Measurements from ENCODE around the gene TIAM2. TPM values are rescaled to one million over a fixed set of nuclear protein-coding genes. Genes with fewer than 3 reads are reported as not detected.

Gene TIAM2
- total RNA-seq, 1 experiment from 2014 or later, result 3.8 TPM

DNA sequence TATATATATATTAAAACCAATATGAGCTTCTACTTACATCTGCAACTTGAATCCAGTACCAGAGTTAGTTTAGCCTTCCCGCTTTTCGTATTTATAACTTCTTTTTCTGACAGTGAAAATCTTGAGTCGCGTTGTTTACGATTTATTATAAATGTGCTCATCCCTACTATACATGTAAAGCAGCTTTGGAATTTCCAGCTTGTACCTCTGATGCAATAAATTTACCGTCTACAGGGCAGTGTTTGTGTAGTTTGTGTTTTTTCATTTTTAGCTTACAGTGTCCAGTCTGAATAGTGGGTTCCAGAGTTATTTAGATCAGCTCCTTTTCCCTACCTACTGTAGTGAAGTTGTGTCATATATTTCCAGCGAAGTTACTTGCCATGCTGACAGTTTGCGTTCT lies 66.3 kb downstream of the TIAM2 start:
- H3K4me1 Mint-ChIP-seq (ENCODE audit: low read depth, unreplicated experiment), result no peaks in the 10 kb centered on the region
- intact Hi-C loops (cut with micrococcal nuclease; ENCODE audit: unreplicated experiment), result no loop called here
- H3K9me3 Mint-ChIP-seq (ENCODE audit: unreplicated experiment), result no peaks in the 10 kb centered on the region
- H3K4me3 ChIP-seq (ENCODE audit: low read depth, low read length), result no peak overlapping the region
- no peaks in the 10 kb centered on the region for H3K36me3 ChIP-seq (ENCODE audit: control insufficient read depth, insufficient read depth, low read length)
- no peaks in the 10 kb centered on the region for H3K36me3 Mint-ChIP-seq (ENCODE audit: insufficient read depth, unreplicated experiment)
- BruUV-seq (replicated peaks), result no TSS peak
- no peak overlapping the region for H3K27ac Mint-ChIP-seq (ENCODE audit: unreplicated experiment)
- H3K27me3 ChIP-seq (replicated peaks; ENCODE audit: control insufficient read depth, insufficient read depth, low read length), result no peaks in the 10 kb centered on the region
- CTCF ChIA-PET, result no interaction called here
- no peaks in the 10 kb centered on the region for H3K27me3 Mint-ChIP-seq (ENCODE audit: insufficient read depth, unreplicated experiment)
- TF ChIP-seq, protein P1, sequence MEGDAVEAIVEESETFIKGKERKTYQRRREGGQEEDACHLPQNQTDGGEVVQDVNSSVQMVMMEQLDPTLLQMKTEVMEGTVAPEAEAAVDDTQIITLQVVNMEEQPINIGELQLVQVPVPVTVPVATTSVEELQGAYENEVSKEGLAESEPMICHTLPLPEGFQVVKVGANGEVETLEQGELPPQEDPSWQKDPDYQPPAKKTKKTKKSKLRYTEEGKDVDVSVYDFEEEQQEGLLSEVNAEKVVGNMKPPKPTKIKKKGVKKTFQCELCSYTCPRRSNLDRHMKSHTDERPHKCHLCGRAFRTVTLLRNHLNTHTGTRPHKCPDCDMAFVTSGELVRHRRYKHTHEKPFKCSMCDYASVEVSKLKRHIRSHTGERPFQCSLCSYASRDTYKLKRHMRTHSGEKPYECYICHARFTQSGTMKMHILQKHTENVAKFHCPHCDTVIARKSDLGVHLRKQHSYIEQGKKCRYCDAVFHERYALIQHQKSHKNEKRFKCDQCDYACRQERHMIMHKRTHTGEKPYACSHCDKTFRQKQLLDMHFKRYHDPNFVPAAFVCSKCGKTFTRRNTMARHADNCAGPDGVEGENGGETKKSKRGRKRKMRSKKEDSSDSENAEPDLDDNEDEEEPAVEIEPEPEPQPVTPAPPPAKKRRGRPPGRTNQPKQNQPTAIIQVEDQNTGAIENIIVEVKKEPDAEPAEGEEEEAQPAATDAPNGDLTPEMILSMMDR (IDR thresholded peaks at IDR 0.05; ENCODE audit: insufficient read depth in 1 of 2, low read depth in 1 of 2, low read length in 1 of 2, severe bottlenecking in 1 of 2, unreplicated experiment in 1 of 2), result no peak
- H3K9me3 ChIP-seq, result no peaks in the 10 kb centered on the region
- no peak overlapping the region for H3K4me3 Mint-ChIP-seq (ENCODE audit: unreplicated experiment)
- no peaks in the 10 kb centered on the region for H3K4me1 ChIP-seq
- DNase-seq, result no peak
- POLR2A ChIA-PET, result no interaction called here

DNA sequence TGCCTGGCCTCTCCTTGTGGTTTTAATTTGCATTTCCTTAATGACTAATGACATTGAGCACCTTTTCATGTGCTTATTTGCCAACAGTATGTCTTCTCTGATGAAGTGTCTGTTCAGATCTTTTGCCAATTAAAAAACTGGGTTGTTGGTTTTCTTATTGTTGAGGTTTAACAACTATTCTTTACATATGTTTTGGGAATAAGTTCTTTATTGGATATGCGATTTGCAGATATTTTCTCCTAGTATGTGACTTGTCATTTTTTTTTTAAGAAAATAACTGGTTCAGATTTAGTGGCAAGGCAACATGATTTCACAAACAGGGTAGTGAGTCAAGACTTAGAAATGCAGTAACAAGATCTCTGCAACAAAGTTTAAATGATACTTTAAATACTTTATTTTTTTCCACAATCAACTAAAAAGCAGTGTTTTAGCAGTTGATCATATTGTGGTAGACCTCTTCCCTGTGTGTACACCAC lies 67.8 kb downstream of the TIAM2 start:
- DNase-seq, result no peak
- no peaks in the 10 kb centered on the region for H3K36me3 ChIP-seq (ENCODE audit: control insufficient read depth, insufficient read depth, low read length)
- no peaks in the 10 kb centered on the region for H3K27me3 Mint-ChIP-seq (ENCODE audit: insufficient read depth, unreplicated experiment)
- no peaks in the 10 kb centered on the region for H3K4me1 Mint-ChIP-seq (ENCODE audit: low read depth, unreplicated experiment)
- no peaks in the 10 kb centered on the region for H3K36me3 Mint-ChIP-seq (ENCODE audit: insufficient read depth, unreplicated experiment)
- no peak overlapping the region for H3K4me3 ChIP-seq (ENCODE audit: low read depth, low read length)
- no peaks in the 10 kb centered on the region for H3K9me3 Mint-ChIP-seq (ENCODE audit: unreplicated experiment)
- POLR2A ChIA-PET, result no interaction called here
- CTCF ChIA-PET, result no interaction called here
- intact Hi-C loops (cut with micrococcal nuclease; ENCODE audit: unreplicated experiment), result no loop called here
- BruUV-seq (replicated peaks), result no TSS peak
- no peaks in the 10 kb centered on the region for H3K4me1 ChIP-seq
- H3K27me3 ChIP-seq (replicated peaks; ENCODE audit: control insufficient read depth, insufficient read depth, low read length), result no peaks in the 10 kb centered on the region
- no peak overlapping the region for H3K4me3 Mint-ChIP-seq (ENCODE audit: unreplicated experiment)
- no peak overlapping the region for H3K27ac Mint-ChIP-seq (ENCODE audit: unreplicated experiment)
- H3K9me3 ChIP-seq, result no peaks in the 10 kb centered on the region
- TF ChIP-seq, protein P1 (IDR thresholded peaks at IDR 0.05; ENCODE audit: insufficient read depth in 1 of 2, low read depth in 1 of 2, low read length in 1 of 2, severe bottlenecking in 1 of 2, unreplicated experiment in 1 of 2), result no peak

DNA sequence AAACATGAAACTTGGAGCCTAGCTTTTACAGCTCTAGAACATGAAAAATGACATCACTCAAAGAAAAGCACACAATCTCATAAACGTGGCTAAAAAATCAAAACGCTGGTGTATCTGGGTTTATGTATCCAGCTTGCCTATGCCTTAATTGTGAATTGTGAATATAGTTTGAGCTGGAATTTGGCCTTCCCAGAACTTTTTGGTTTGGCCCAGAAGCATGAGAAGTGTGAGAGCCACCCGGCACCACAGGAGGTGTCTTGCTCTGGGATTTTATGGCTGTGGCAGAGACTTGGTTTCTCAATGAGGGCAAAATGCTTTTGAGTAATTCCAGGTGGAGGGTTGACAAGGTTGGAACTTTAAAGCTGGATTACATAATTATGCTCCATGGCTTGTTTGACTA lies 69.2 kb downstream of the TIAM2 start:
- no peak overlapping the region for H3K4me3 Mint-ChIP-seq (ENCODE audit: unreplicated experiment)
- no peaks in the 10 kb centered on the region for H3K4me1 ChIP-seq
- BruUV-seq (replicated peaks), result no TSS peak
- H3K27ac Mint-ChIP-seq (ENCODE audit: unreplicated experiment), result no peak overlapping the region
- ChIA-PET CTCF (no interaction called here), POLR2A (no interaction called here)
- H3K27me3 ChIP-seq (replicated peaks; ENCODE audit: control insufficient read depth, insufficient read depth, low read length), result no peaks in the 10 kb centered on the region
- TF ChIP-seq, protein P1 (IDR thresholded peaks at IDR 0.05; ENCODE audit: insufficient read depth in 1 of 2, low read depth in 1 of 2, low read length in 1 of 2, severe bottlenecking in 1 of 2, unreplicated experiment in 1 of 2), result no peak
- no peaks in the 10 kb centered on the region for H3K36me3 ChIP-seq (ENCODE audit: control insufficient read depth, insufficient read depth, low read length)
- no peaks in the 10 kb centered on the region for H3K36me3 Mint-ChIP-seq (ENCODE audit: insufficient read depth, unreplicated experiment)
- intact Hi-C loops (cut with micrococcal nuclease; ENCODE audit: unreplicated experiment), result no loop called here
- no peak overlapping the region for H3K4me3 ChIP-seq (ENCODE audit: low read depth, low read length)
- H3K27me3 Mint-ChIP-seq (ENCODE audit: insufficient read depth, unreplicated experiment), result no peaks in the 10 kb centered on the region
- H3K9me3 Mint-ChIP-seq (ENCODE audit: unreplicated experiment), result no peaks in the 10 kb centered on the region
- DNase-seq, result no peak
- no peaks in the 10 kb centered on the region for H3K4me1 Mint-ChIP-seq (ENCODE audit: low read depth, unreplicated experiment)
- H3K9me3 ChIP-seq, result no peaks in the 10 kb centered on the region

Measured in Caco-2 (cell line).